ENCODE measurements around the gene PLS3. TPM values are rescaled to one million over a fixed set of nuclear protein-coding genes. Genes with fewer than 3 reads are reported as not detected.
"Not testable (repeated sequence)": the region's sequence is repeated elsewhere in the genome, so short reads cannot be mapped to it uniquely, and the experiment has no call there.

The PLS3 gene
- total and polyA plus RNA-seq, 2 of the 13 experiments (the other 11 are each of a cell fraction or from before 2014, with no cell fraction given) = 55.7 to 99.9 TPM

GRCh38 chrX:115539841-115540240, 21.1 kb upstream of the PLS3 start (continued):
- TF ChIP-seq ZNF335 (CRISPR knock-in tag; IDR thresholded peaks at IDR 0.05) (no peak), SNAI1 (CRISPR knock-in tag; IDR thresholded peaks at IDR 0.05; ENCODE audit: borderline replicate concordance) (no peak), MBNL3 (CRISPR knock-in tag; conservative IDR thresholded peaks at IDR 0.05) (no peak), ZNF546 (CRISPR knock-in tag; conservative IDR thresholded peaks at IDR 0.05) (no peak), PAF1 (CRISPR knock-in tag; IDR thresholded peaks at IDR 0.05) (no peak), ATF2 (CRISPR knock-in tag; IDR thresholded peaks at IDR 0.05) (no peak), HNRNPLL (IDR thresholded peaks at IDR 0.05; ENCODE audit: low read depth, low read length, poor library complexity, severe bottlenecking) (no peak), ZNF879 (CRISPR knock-in tag; IDR thresholded peaks at IDR 0.05) (no peak), ZBTB20 (CRISPR knock-in tag; IDR thresholded peaks at IDR 0.05; ENCODE audit: borderline replicate concordance, low read depth) (no peak)
- TF ChIP-seq, protein P1, sequence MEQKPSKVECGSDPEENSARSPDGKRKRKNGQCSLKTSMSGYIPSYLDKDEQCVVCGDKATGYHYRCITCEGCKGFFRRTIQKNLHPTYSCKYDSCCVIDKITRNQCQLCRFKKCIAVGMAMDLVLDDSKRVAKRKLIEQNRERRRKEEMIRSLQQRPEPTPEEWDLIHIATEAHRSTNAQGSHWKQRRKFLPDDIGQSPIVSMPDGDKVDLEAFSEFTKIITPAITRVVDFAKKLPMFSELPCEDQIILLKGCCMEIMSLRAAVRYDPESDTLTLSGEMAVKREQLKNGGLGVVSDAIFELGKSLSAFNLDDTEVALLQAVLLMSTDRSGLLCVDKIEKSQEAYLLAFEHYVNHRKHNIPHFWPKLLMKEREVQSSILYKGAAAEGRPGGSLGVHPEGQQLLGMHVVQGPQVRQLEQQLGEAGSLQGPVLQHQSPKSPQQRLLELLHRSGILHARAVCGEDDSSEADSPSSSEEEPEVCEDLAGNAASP (CRISPR knock-in tag; IDR thresholded peaks at IDR 0.05; ENCODE audit: borderline replicate concordance) = no peak

GRCh38 chrX:115541045-115541444, 19.9 kb upstream of the PLS3 start:
- H3K36me3 ChIP-seq (replicated peaks in 1 of 2; ENCODE audit: control insufficient read depth in 1 of 2, insufficient read depth in 2 of 2, low read length in 2 of 2); H3K4me2 ChIP-seq (ENCODE audit: low read depth, low read length); BruUV-seq (replicated peaks); H3K4me1 ChIP-seq (ENCODE audit: insufficient read depth, low read length); DNase-seq (ENCODE audit: low spot score); FAIRE-seq; H3K4me3 ChIP-seq (replicated peaks in 1 of 3; ENCODE audit: insufficient read depth in 1 of 3, low read depth in 2 of 3, low read length in 3 of 3); POLR2A ChIA-PET; H3K27me3 ChIP-seq (ENCODE audit: control insufficient read depth in 1 of 2, insufficient read depth in 2 of 2, low read length in 2 of 2); H2AFZ ChIP-seq (ENCODE audit: low read length); CTCF ChIA-PET (ENCODE audit: low intra/inter-chr PET ratio, low total read pairs); H3K27ac ChIP-seq (ENCODE audit: extremely low read length, insufficient read depth, low read length); H3K9ac ChIP-seq (ENCODE audit: insufficient read depth, low read depth, low read length); H4K20me1 ChIP-seq (ENCODE audit: insufficient read depth, low read length); intact Hi-C loops (cut with micrococcal nuclease; ENCODE audit: unreplicated experiment); in situ Hi-C loops (cut with HindIII; ENCODE audit: extremely low pct_ligation_motif_present, low pct_unique_long_range_greater_than_20kb); ATAC-seq; H3K9me3 ChIP-seq (ENCODE audit: low read length); H3K79me2 ChIP-seq (ENCODE audit: insufficient read depth, low read length): not testable (repeated sequence)
- WGBS (ENCODE audit: low lambda C conversion rate) = 55% methylated on average over 5 of the region's 10 CpGs
